PFSK-1 (cell line): ENCODE results near the gene PITPNM1.

Experiments
- POLR2AphosphoS5 ChIP-seq: IDR thresholded peaks from 2 replicates; pipeline ENCODE4 v1.6.1; 2012; ENCODE audit warnings: low read depth, mild to moderate bottlenecking, control low read depth, low read length, moderate library complexity
- REST ChIP-seq, 2 experiments: IDR thresholded peaks; 2 replicates each; pipeline versions ENCODE4 v1.6.1 to v1.8.0; 2011 to 2012; ENCODE audit warnings: low read depth in 2 of 2, low read length in 2 of 2, control low read depth in 1 of 2, inconsistent platforms in 1 of 2, mild to moderate bottlenecking in 1 of 2, moderate library complexity in 1 of 2; ENCODE audit not compliant: insufficient read depth in 1 of 2
- TAF1 ChIP-seq: IDR thresholded peaks from 2 replicates; pipeline ENCODE4 v1.6.1; 2012; ENCODE audit warnings: low read length, control low read depth, borderline replicate concordance; ENCODE audit not compliant: insufficient read depth

- TF ChIP-seq REST (IDR thresholded peaks at IDR 0.05; ENCODE audit: insufficient read depth in 1 of 2, low read depth in 2 of 2, low read length in 2 of 2) (no peak), POLR2AphosphoS5 (no peak), TAF1 (no peak)
Measured at GRCh38 chr11:67491276-67492068, 13.7 kb downstream of the PITPNM1 start.
